K562 (cell line): ENCODE measurements around the gene PARP9. TPM values are rescaled to one million over a fixed set of nuclear protein-coding genes. Genes with fewer than 3 reads are reported as not detected.

Experiments
- ATAC-seq: fragments of 200-7000 bp; cut with Tn5 transposase; 3 replicates; pipeline ENCODE4 v1.9.1; 2020; ENCODE audit warnings: moderate library complexity
- BruUV-seq: library from RNA; stranded (reverse); fragments of 400-500 nt; replicated peaks from 2 replicates; lab custom pipeline; 2021; lab: Mats Ljungman, UMichigan
- CTCF ChIA-PET: fragments of 300-600 bp; formaldehyde crosslinking; extraction: SDS; loops from one replicate; lab custom pipeline; 2021; ENCODE audit warnings: low intra/inter-chr PET ratio; lab: Yijun Ruan, JAX
- POLR2A ChIA-PET: fragments of 300-600, 350-650 bp; sonication (Branson Sonifier 250); formaldehyde crosslinking; extraction: SDS; loops from one replicate; lab custom pipeline; 2021; ENCODE audit warnings: antibody characterized with exemption, inconsistent platforms; lab: Yijun Ruan, JAX
- DNase-seq, 4 experiments: peaks; one replicate each; pipeline versions ENCODE4 v3.0.0 to v3.0.0-alpha.2; 2011 to 2018; ENCODE audit warnings: low spot score in 3 of 4, mixed read lengths in 3 of 4; ENCODE audit errors: extremely low read depth in 1 of 4
- FAIRE-seq: peaks from 2 replicates; lab custom pipeline; 2011; peaks lifted over from hg19 to GRCh38; lab: Jason Lieb, UNC
- H2AFZ ChIP-seq: 2 replicates; pipeline ENCODE4 v1.6.0; 2011; ENCODE audit warnings: low read depth, low read length, control low read depth, inconsistent platforms
- H3K27ac ChIP-seq: fragments of 200-600 bp; 3 replicates; pipeline ENCODE4 v1.8.0; 2011; ENCODE audit warnings: low read depth, mild to moderate bottlenecking, control low read depth, inconsistent platforms, low read length, moderate library complexity, mixed read lengths; ENCODE audit errors: extremely low read depth
- H3K27me3 ChIP-seq, 2 experiments: fragments of 300-600 bp in 1 of 2; 2 replicates in 1 of 2; 3 replicates in 1 of 2; pipeline versions ENCODE4 v1.6.0 to v1.8.0; 2011; ENCODE audit warnings: inconsistent platforms in 2 of 2, low read length in 2 of 2, mild to moderate bottlenecking in 1 of 2, mixed read lengths in 1 of 2, moderate library complexity in 1 of 2; ENCODE audit not compliant: control insufficient read depth in 2 of 2, insufficient read depth in 2 of 2
- H3K36me3 ChIP-seq: fragments of 300-600 bp; 3 replicates; pipeline ENCODE4 v1.8.0; 2011; ENCODE audit warnings: mild to moderate bottlenecking, low read length, inconsistent platforms; ENCODE audit not compliant: control insufficient read depth, insufficient read depth
- H3K4me1 ChIP-seq, 2 experiments: fragments of 200-600 bp in 1 of 2; replicated peaks in 1 of 2; 2 replicates in 1 of 2; 3 replicates in 1 of 2; pipeline versions ENCODE4 v1.5.1 to v1.8.0; 2011; ENCODE audit warnings: inconsistent platforms in 2 of 2, low read length in 2 of 2, mild to moderate bottlenecking in 1 of 2, mixed read lengths in 1 of 2, moderate library complexity in 1 of 2; ENCODE audit not compliant: control insufficient read depth in 2 of 2, insufficient read depth in 2 of 2
- H3K4me2 ChIP-seq: 2 replicates; pipeline ENCODE4 v1.6.1; 2011; ENCODE audit warnings: low read length, control low read depth, inconsistent platforms, mixed read lengths; ENCODE audit not compliant: insufficient read depth
- H3K4me3 ChIP-seq: fragments of 200-600 bp; sonication (generic), shearing (Covaris generic); 2 replicates; pipeline ENCODE4 v1.5.1; 2016; ENCODE audit warnings: control low read depth, inconsistent platforms
- H3K79me2 ChIP-seq: fragments of 200-600 bp; 3 replicates; pipeline ENCODE4 v1.8.0; 2011; ENCODE audit warnings: low read length, inconsistent platforms; ENCODE audit not compliant: control insufficient read depth, insufficient read depth
- H3K9ac ChIP-seq, 2 experiments: 2 replicates each; pipeline versions ENCODE4 v1.6.0 to v1.6.1; 2011; ENCODE audit warnings: low read depth in 2 of 2, low read length in 2 of 2, control low read depth in 1 of 2, inconsistent platforms in 1 of 2, mild to moderate bottlenecking in 1 of 2, mixed read lengths in 1 of 2; ENCODE audit not compliant: insufficient read depth in 1 of 2
- H3K9me1 ChIP-seq: one replicate; pipeline ENCODE4 v1.6.0; 2011; ENCODE audit warnings: inconsistent platforms, mild to moderate bottlenecking, low read length, moderate library complexity; ENCODE audit not compliant: control insufficient read depth, insufficient read depth
- H3K9me3 ChIP-seq: replicated peaks from 2 replicates; pipeline ENCODE4 v1.5.1; 2011; ENCODE audit warnings: low read depth, low read length, inconsistent platforms; ENCODE audit not compliant: control insufficient read depth, insufficient read depth
- H4K20me1 ChIP-seq: replicated peaks from 2 replicates; pipeline ENCODE4 v1.6.1; 2011; ENCODE audit warnings: low read length, inconsistent platforms, mixed read lengths; ENCODE audit not compliant: control insufficient read depth, insufficient read depth
- BACH1 ChIP-seq: fragments of 200-800 bp; sonication (Bioruptor generic); IDR thresholded peaks from 2 replicates; pipeline ENCODE4 v1.6.1; 2016; ENCODE audit warnings: missing genetic modification characterization, missing compliant biosample characterization
- C11orf30 ChIP-seq: fragments of 450-650 bp; IDR thresholded peaks from 2 replicates; pipeline ENCODE4 v1.6.1; 2016; ENCODE audit warnings: low read depth, mild to moderate bottlenecking
- CBX3 ChIP-seq, 2 experiments: IDR thresholded peaks; 1 replicate in 1 of 2; 2 replicates in 1 of 2; pipeline ENCODE4 v1.6.1; 2012; ENCODE audit warnings: inconsistent platforms in 2 of 2, low read length in 2 of 2, borderline replicate concordance in 1 of 2, control low read depth in 1 of 2
- CBX5 ChIP-seq: IDR thresholded peaks from 2 replicates; pipeline ENCODE4 v1.6.1; 2014; ENCODE audit warnings: low read depth, borderline replicate concordance
- GATA2 ChIP-seq: sonication (generic); formaldehyde crosslinking; IDR thresholded peaks from 2 replicates; pipeline ENCODE4 v1.4.0; 2020; ENCODE audit warnings: mild to moderate bottlenecking, missing genetic modification reagents
- MAFK ChIP-seq: IDR thresholded peaks from 2 replicates; pipeline ENCODE4 v1.6.1; 2011; ENCODE audit warnings: low read length, improper control_type of control experiment
- MLLT1 ChIP-seq, 2 experiments: fragments of 450-650 bp; IDR thresholded peaks; 2 replicates each; pipeline ENCODE4 v1.6.1; 2016
- MTA3 ChIP-seq: fragments of 450-650 bp; formaldehyde crosslinking; IDR thresholded peaks from 2 replicates; pipeline ENCODE4 v1.6.1; 2017; ENCODE audit warnings: mild to moderate bottlenecking, borderline replicate concordance
- NR0B1 ChIP-seq: fragments of 450-650 bp; IDR thresholded peaks from one replicate; pipeline ENCODE4 v1.6.1; 2018; ENCODE audit warnings: mild to moderate bottlenecking, moderate library complexity; ENCODE audit not compliant: partially characterized antibody
- RBM14 ChIP-seq: fragments of 200-400 bp; formaldehyde crosslinking; IDR thresholded peaks from 2 replicates; pipeline ENCODE4 v1.6.1; 2018; ENCODE audit warnings: low read depth, mild to moderate bottlenecking, low read length, moderate library complexity, borderline replicate concordance; ENCODE audit not compliant: insufficient read depth
- TARDBP ChIP-seq: fragments of 450-650 bp; IDR thresholded peaks from 2 replicates; pipeline ENCODE4 v1.6.1; 2016
- TRIM24 ChIP-seq, 2 experiments: fragments of 450-650 bp; IDR thresholded peaks; 2 replicates each; pipeline ENCODE4 v1.6.1; 2016
- TRIM28 ChIP-seq: fragments of 450-650 bp; IDR thresholded peaks from 2 replicates; pipeline ENCODE4 v1.6.1; 2017
- ZNF121 ChIP-seq: sonication (generic); formaldehyde crosslinking; conservative IDR thresholded peaks from 2 replicates; pipeline ENCODE4 v1.8.0; 2022; ENCODE audit warnings: missing genetic modification reagents
- ZNF280A ChIP-seq: fragments of 450-650 bp; IDR thresholded peaks from 2 replicates; pipeline ENCODE4 v1.6.1; 2018; ENCODE audit warnings: mild to moderate bottlenecking, low read depth; ENCODE audit not compliant: partially characterized antibody
- WGBS: fragments of 100-300 bp; shearing (Covaris generic); methylation state at CpG from one replicate; pipeline ENCODE4 v1.1.6; 2016; ENCODE audit warnings: low coverage, mixed read lengths; ENCODE audit not compliant: insufficient coverage; ENCODE audit errors: missing lambda C conversion rate; 5-methylcytosine and 5-hydroxymethylcytosine counted together
- in situ Hi-C: fragments of 300-500 bp; cut with MboI; formaldehyde crosslinking; loops from 4 replicates; pipeline ENCODE4 v1.15.0; 2018; ENCODE audit warnings: inconsistent platforms, mixed read lengths
- intact Hi-C: fragments of 100-400 bp; cut with micrococcal nuclease; formaldehyde crosslinking; loops from 2 replicates; pipeline ENCODE4 v1.14.2; 2022
- polyA plus RNA-seq, 8 experiments: library from polyadenylated mRNA; depleted of rRNA in 4 of 8; stranded (reverse) in 5 of 8; unstranded in 3 of 8; fragments of >200 nt; fragmentation: Nextera tagmentation in 2 of 8; fragmentation: Illumina TruSeq in 1 of 8; extraction: Ambion mirVana in 2 of 8; extraction: Trizol in 1 of 8; gene quantifications; 2 replicates each; pipeline versions ENCODE4 v1.2.1 to v1.2.3, GENCODE V29; 2011 to 2014; ENCODE audit warnings: inconsistent platforms in 1 of 8, missing spikeins in 1 of 8
- total RNA-seq, 7 experiments: library from RNA; depleted of rRNA in 6 of 7; stranded (reverse); fragments of >200 nt in 6 of 7; fragmentation: Illumina TruSeq in 2 of 7; extraction: Trizol in 2 of 7; gene quantifications; 2 replicates each; pipeline versions ENCODE4 v1.2.1 to v1.2.3, GENCODE V29; 2011 to 2021; ENCODE audit warnings: low replicate concordance in 1 of 7

PARP9 gene
- total and polyA plus RNA-seq, 9 of the 15 experiments (the other 6 are each of a cell fraction or from before 2014, with no cell fraction given): 2.1 to 4.8 (median 3.4) TPM

DNA sequence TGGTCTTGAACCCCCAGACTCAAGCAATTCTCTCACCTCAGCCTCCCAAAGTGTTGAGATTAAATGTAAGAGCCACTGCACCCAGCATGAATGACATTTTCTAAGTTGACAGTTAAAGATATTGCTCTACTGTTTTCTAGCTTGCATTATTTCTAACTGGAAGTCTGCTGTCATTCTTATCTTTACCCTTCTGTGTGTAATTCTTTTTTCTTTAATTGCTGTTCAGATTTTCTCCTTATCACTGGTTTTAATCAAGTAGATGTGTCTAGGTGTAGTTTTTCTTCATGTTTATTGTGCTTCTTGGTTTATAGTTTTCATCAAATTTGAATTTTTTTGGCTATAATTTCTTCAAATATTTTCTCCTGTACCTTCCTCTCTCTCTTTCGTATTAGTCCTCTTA lies 18.3 kb upstream of the PARP9 start:
- Histone ChIP-seq H3K27me3 (no peaks in the 10 kb centered on the region; a peak in 1 of 5 replicates), H3K36me3 (no peaks in the 10 kb centered on the region), H3K4me3 (no peak overlapping the region), H3K27ac (no peak overlapping the region), H3K9me3 (0 out of 2 replicates have a peak, but pooled peaks cover 9% of the 10 kb centered on the region), H2AFZ (no peak overlapping the region), H3K4me1 (peaks cover 0 to 5% of the 10 kb centered on the region in 2 experiments; a peak in 1 of 5 replicates), H3K9me1 (no peaks in the 10 kb centered on the region), H3K9ac (no peak overlapping the region), H3K79me2 (no peaks in the 10 kb centered on the region), H3K4me2 (no peak overlapping the region), H4K20me1 (no peaks in the 10 kb centered on the region)
- CTCF ChIA-PET: no interaction called here
- FAIRE-seq (no peak), ATAC-seq (no peak), DNase-seq (no peak)
- POLR2A ChIA-PET: no interaction called here
- in situ Hi-C loops: no loop called here
- no TSS peak for BruUV-seq
- intact Hi-C loops: no loop called here
- TF ChIP-seq MAFK (no peak), TRIM28 (peak; percentile 93), ZNF121 (peak; percentile 57), ZNF280A (peak; percentile 76), NR0B1 (no peak), CBX5 (peak; percentile 48; the same call in 1 of the 2 replicates), MTA3 (no peak), BACH1 (tag) (no peak), CBX3 (IDR thresholded peaks at IDR 0.05; ENCODE audit: borderline replicate concordance in 1 of 2, low read length in 2 of 2) (peak in 1 of 2 experiments; percentile 74; a peak in 1 of 3 replicates), GATA2 (CRISPR knock-in tag) (no peak), C11orf30 (no peak), MLLT1 (IDR thresholded peaks at IDR 0.05) (no peak), TRIM24 (IDR thresholded peaks at IDR 0.05) (peak; percentile 9 to 51; a peak in 1 of 4 replicates), TARDBP (no peak), RBM14 (no peak)
- 27% methylated on average over 1 of the region's 1 CpG for WGBS
